Measurements from ENCODE around the gene SH3BGRL2. TPM values are rescaled to one million over a fixed set of nuclear protein-coding genes. Genes with fewer than 3 reads are reported as not detected.

The SH3BGRL2 gene
- total and polyA plus RNA-seq, 2 experiments from 2014 or later, result 8.4 to 24.5 TPM

DNA sequence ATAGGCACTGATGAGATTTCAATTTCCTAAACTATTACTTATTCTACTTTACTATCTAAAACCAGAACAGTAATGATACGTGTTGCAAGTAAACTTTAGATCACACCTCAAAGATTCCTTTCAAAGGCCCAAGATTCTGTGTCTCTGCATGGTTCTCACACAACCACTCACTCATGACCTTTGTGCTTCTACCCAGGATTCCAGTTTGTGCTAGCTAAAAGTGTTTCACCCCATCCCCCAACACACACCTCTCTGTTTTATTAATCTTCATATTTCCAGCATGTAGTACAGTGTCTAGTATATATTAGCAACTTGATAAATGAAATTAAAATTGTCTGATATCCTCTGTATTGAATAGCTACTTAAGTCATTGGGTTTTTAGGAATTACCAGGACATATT, 8.8 kb upstream of the SH3BGRL2 start:
- Histone ChIP-seq H3K4me2 (no peak overlapping the region), H3F3A (replicated peaks; ENCODE audit: low read depth) (no peaks in the 10 kb centered on the region), H3K4me1 (ENCODE audit: insufficient read depth) (no peaks in the 10 kb centered on the region), H3K79me2 (replicated peaks; ENCODE audit: insufficient read depth) (no peaks in the 10 kb centered on the region), H2AFZ (no peak overlapping the region), H4K20me1 (replicated peaks; ENCODE audit: insufficient read depth) (no peaks in the 10 kb centered on the region), H3K4me3 (no peak overlapping the region), H3K9me2 (ENCODE audit: insufficient read depth) (no peaks in the 10 kb centered on the region), H3K27me3 (ENCODE audit: insufficient read depth) (no peaks in the 10 kb centered on the region), H3K27ac (ENCODE audit: low read depth) (no peak overlapping the region), H3K36me3 (ENCODE audit: insufficient read depth) (no peaks in the 10 kb centered on the region)
- no peak for DNase-seq (ENCODE audit: low spot score)
- Mint-ChIP-seq H3K4me1 (peaks cover 3% of the 10 kb centered on the region; the same call in 2 of the 3 replicates), H3K27me3 (ENCODE audit: insufficient read depth, low read depth, poor library complexity) (peaks cover 2% of the 10 kb centered on the region), H3K27ac (no peak overlapping the region), H3K9me3 (no peaks in the 10 kb centered on the region), H3K4me3 (no peak overlapping the region), H3K36me3 (ENCODE audit: low read depth) (no peaks in the 10 kb centered on the region)
- TF ChIP-seq EZH2 (IDR thresholded peaks at IDR 0.05; ENCODE audit: low read depth, unreplicated experiment), result no peak
- no peak for TF ChIP-seq STAT1 (IDR thresholded peaks at IDR 0.05; ENCODE audit: unreplicated experiment)
- no peak for TF ChIP-seq ZNF331 (CRISPR knock-in tag; IDR thresholded peaks at IDR 0.05; ENCODE audit: low read depth)
- TF ChIP-seq, protein P1, sequence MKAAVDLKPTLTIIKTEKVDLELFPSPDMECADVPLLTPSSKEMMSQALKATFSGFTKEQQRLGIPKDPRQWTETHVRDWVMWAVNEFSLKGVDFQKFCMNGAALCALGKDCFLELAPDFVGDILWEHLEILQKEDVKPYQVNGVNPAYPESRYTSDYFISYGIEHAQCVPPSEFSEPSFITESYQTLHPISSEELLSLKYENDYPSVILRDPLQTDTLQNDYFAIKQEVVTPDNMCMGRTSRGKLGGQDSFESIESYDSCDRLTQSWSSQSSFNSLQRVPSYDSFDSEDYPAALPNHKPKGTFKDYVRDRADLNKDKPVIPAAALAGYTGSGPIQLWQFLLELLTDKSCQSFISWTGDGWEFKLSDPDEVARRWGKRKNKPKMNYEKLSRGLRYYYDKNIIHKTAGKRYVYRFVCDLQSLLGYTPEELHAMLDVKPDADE (IDR thresholded peaks at IDR 0.05), result no peak
- TF ChIP-seq NANOG (IDR thresholded peaks at IDR 0.05; ENCODE audit: borderline replicate concordance), result no peak
- no peak for TF ChIP-seq JUNB (IDR thresholded peaks at IDR 0.05; ENCODE audit: unreplicated experiment)
- TF ChIP-seq, protein P2, sequence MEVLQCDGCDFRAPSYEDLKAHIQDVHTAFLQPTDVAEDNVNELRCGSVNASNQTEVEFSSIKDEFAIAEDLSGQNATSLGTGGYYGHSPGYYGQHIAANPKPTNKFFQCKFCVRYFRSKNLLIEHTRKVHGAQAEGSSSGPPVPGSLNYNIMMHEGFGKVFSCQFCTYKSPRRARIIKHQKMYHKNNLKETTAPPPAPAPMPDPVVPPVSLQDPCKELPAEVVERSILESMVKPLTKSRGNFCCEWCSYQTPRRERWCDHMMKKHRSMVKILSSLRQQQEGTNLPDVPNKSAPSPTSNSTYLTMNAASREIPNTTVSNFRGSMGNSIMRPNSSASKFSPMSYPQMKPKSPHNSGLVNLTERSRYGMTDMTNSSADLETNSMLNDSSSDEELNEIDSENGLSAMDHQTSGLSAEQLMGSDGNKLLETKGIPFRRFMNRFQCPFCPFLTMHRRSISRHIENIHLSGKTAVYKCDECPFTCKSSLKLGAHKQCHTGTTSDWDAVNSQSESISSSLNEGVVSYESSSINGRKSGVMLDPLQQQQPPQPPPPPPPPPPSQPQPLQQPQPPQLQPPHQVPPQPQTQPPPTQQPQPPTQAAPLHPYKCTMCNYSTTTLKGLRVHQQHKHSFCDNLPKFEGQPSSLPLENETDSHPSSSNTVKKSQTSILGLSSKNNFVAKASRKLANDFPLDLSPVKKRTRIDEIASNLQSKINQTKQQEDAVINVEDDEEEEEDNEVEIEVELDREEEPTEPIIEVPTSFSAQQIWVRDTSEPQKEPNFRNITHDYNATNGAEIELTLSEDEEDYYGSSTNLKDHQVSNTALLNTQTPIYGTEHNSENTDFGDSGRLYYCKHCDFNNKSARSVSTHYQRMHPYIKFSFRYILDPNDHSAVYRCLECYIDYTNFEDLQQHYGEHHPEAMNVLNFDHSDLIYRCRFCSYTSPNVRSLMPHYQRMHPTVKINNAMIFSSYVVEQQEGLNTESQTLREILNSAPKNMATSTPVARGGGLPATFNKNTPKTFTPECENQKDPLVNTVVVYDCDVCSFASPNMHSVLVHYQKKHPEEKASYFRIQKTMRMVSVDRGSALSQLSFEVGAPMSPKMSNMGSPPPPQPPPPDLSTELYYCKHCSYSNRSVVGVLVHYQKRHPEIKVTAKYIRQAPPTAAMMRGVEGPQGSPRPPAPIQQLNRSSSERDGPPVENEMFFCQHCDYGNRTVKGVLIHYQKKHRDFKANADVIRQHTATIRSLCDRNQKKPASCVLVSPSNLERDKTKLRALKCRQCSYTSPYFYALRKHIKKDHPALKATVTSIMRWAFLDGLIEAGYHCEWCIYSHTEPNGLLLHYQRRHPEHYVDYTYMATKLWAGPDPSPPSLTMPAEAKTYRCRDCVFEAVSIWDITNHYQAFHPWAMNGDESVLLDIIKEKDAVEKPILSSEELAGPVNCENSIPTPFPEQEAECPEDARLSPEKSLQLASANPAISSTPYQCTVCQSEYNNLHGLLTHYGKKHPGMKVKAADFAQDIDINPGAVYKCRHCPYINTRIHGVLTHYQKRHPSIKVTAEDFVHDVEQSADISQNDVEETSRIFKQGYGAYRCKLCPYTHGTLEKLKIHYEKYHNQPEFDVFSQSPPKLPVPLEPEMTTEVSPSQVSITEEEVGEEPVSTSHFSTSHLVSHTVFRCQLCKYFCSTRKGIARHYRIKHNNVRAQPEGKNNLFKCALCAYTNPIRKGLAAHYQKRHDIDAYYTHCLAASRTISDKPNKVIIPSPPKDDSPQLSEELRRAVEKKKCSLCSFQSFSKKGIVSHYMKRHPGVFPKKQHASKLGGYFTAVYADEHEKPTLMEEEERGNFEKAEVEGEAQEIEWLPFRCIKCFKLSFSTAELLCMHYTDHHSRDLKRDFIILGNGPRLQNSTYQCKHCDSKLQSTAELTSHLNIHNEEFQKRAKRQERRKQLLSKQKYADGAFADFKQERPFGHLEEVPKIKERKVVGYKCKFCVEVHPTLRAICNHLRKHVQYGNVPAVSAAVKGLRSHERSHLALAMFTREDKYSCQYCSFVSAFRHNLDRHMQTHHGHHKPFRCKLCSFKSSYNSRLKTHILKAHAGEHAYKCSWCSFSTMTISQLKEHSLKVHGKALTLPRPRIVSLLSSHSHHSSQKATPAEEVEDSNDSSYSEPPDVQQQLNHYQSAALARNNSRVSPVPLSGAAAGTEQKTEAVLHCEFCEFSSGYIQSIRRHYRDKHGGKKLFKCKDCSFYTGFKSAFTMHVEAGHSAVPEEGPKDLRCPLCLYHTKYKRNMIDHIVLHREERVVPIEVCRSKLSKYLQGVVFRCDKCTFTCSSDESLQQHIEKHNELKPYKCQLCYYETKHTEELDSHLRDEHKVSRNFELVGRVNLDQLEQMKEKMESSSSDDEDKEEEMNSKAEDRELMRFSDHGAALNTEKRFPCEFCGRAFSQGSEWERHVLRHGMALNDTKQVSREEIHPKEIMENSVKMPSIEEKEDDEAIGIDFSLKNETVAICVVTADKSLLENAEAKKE (CRISPR knock-in tag; IDR thresholded peaks at IDR 0.05), result no peak
- TF ChIP-seq ZNF114 (CRISPR knock-in tag; IDR thresholded peaks at IDR 0.05), result no peak
- TF ChIP-seq, protein P3, sequence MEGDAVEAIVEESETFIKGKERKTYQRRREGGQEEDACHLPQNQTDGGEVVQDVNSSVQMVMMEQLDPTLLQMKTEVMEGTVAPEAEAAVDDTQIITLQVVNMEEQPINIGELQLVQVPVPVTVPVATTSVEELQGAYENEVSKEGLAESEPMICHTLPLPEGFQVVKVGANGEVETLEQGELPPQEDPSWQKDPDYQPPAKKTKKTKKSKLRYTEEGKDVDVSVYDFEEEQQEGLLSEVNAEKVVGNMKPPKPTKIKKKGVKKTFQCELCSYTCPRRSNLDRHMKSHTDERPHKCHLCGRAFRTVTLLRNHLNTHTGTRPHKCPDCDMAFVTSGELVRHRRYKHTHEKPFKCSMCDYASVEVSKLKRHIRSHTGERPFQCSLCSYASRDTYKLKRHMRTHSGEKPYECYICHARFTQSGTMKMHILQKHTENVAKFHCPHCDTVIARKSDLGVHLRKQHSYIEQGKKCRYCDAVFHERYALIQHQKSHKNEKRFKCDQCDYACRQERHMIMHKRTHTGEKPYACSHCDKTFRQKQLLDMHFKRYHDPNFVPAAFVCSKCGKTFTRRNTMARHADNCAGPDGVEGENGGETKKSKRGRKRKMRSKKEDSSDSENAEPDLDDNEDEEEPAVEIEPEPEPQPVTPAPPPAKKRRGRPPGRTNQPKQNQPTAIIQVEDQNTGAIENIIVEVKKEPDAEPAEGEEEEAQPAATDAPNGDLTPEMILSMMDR (conservative IDR thresholded peaks at IDR 0.05; ENCODE audit: low read depth in 2 of 2), result no peak
- TF ChIP-seq POLR2AphosphoS5 (IDR thresholded peaks at IDR 0.05; ENCODE audit: low read depth), result no peak
- TF ChIP-seq, protein P4, sequence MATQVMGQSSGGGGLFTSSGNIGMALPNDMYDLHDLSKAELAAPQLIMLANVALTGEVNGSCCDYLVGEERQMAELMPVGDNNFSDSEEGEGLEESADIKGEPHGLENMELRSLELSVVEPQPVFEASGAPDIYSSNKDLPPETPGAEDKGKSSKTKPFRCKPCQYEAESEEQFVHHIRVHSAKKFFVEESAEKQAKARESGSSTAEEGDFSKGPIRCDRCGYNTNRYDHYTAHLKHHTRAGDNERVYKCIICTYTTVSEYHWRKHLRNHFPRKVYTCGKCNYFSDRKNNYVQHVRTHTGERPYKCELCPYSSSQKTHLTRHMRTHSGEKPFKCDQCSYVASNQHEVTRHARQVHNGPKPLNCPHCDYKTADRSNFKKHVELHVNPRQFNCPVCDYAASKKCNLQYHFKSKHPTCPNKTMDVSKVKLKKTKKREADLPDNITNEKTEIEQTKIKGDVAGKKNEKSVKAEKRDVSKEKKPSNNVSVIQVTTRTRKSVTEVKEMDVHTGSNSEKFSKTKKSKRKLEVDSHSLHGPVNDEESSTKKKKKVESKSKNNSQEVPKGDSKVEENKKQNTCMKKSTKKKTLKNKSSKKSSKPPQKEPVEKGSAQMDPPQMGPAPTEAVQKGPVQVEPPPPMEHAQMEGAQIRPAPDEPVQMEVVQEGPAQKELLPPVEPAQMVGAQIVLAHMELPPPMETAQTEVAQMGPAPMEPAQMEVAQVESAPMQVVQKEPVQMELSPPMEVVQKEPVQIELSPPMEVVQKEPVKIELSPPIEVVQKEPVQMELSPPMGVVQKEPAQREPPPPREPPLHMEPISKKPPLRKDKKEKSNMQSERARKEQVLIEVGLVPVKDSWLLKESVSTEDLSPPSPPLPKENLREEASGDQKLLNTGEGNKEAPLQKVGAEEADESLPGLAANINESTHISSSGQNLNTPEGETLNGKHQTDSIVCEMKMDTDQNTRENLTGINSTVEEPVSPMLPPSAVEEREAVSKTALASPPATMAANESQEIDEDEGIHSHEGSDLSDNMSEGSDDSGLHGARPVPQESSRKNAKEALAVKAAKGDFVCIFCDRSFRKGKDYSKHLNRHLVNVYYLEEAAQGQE (IDR thresholded peaks at IDR 0.05; ENCODE audit: unreplicated experiment), result no peak
- no peak for TF ChIP-seq CREB1 (CRISPR knock-in tag; IDR thresholded peaks at IDR 0.05; ENCODE audit: low read depth)
- no peak for TF ChIP-seq EZH2phosphoT487 (IDR thresholded peaks at IDR 0.05; ENCODE audit: unreplicated experiment)
- no peak for ATAC-seq
